Trophoblast cell (in vitro differentiated cells and primary cell): ENCODE data around the gene MAN1C1.
A peak's percentile ranks its signal among the peaks of the same experiment; 100 is the strongest.

Source experiments
- DNase-seq, 2 donors: peaks; one replicate each; pipeline ENCODE4 v3.0.0-alpha.2; 2016
- H2AFZ ChIP-seq: 2 replicates; pipeline ENCODE4 v1.6.1; 2013; ENCODE audit warnings: low read length, moderate library complexity, mild to moderate bottlenecking; ENCODE audit not compliant: insufficient read depth, poor library complexity
- H2AK5ac ChIP-seq: 2 replicates; pipeline ENCODE4 v1.6.1; 2013; ENCODE audit warnings: mild to moderate bottlenecking, low read length
- H2BK120ac ChIP-seq: 2 replicates; pipeline ENCODE4 v1.6.1; 2013; ENCODE audit warnings: low read length, mild to moderate bottlenecking, moderate library complexity; ENCODE audit not compliant: insufficient read depth, poor library complexity
- H2BK12ac ChIP-seq: 2 replicates; pipeline ENCODE4 v1.6.1; 2013; ENCODE audit warnings: mild to moderate bottlenecking, low read length, moderate library complexity
- H2BK5ac ChIP-seq: 2 replicates; pipeline ENCODE4 v1.6.1; 2013; ENCODE audit warnings: low read length, low read depth, moderate library complexity, mild to moderate bottlenecking; ENCODE audit not compliant: poor library complexity
- H3K14ac ChIP-seq: 2 replicates; pipeline ENCODE4 v1.6.1; 2013; ENCODE audit warnings: mild to moderate bottlenecking, low read length
- H3K18ac ChIP-seq: 2 replicates; pipeline ENCODE4 v1.6.1; 2013; ENCODE audit warnings: mild to moderate bottlenecking, low read length
- H3K23ac ChIP-seq: 2 replicates; pipeline ENCODE4 v1.6.1; 2013; ENCODE audit warnings: low read length
- H3K27ac ChIP-seq: 2 replicates; pipeline ENCODE4 v1.5.1; 2013; ENCODE audit warnings: low read depth, mild to moderate bottlenecking, inconsistent platforms, low read length, moderate library complexity
- H3K27me3 ChIP-seq: 2 replicates; pipeline ENCODE4 v1.6.1; 2013; ENCODE audit warnings: inconsistent platforms, mild to moderate bottlenecking, low read length, moderate library complexity; ENCODE audit not compliant: insufficient read depth
- H3K36me3 ChIP-seq, 2 experiments: 1 replicate in 1 of 2; 2 replicates in 1 of 2; pipeline ENCODE4 v1.6.1; 2013; ENCODE audit warnings: low read length in 2 of 2, mild to moderate bottlenecking in 2 of 2, moderate library complexity in 1 of 2; ENCODE audit not compliant: insufficient read depth in 2 of 2, control insufficient read depth in 1 of 2
- H3K4ac ChIP-seq: 2 replicates; pipeline ENCODE4 v1.6.1; 2013; ENCODE audit warnings: low read depth, mild to moderate bottlenecking, low read length, moderate library complexity
- H3K4me1 ChIP-seq, 2 experiments: 1 replicate in 1 of 2; 2 replicates in 1 of 2; pipeline ENCODE4 v1.6.1; 2013; ENCODE audit warnings: low read length in 2 of 2, mild to moderate bottlenecking in 2 of 2, moderate library complexity in 1 of 2; ENCODE audit not compliant: insufficient read depth in 2 of 2, control insufficient read depth in 1 of 2
- H3K4me2 ChIP-seq: 2 replicates; pipeline ENCODE4 v1.6.1; 2013; ENCODE audit warnings: inconsistent platforms, mild to moderate bottlenecking, low read length, moderate library complexity
- H3K4me3 ChIP-seq: 2 replicates; pipeline ENCODE4 v1.5.1; 2013; ENCODE audit warnings: mild to moderate bottlenecking, low read depth, low read length, inconsistent platforms
- H3K79me1 ChIP-seq: one replicate; pipeline ENCODE4 v1.6.1; 2013; ENCODE audit warnings: low read length
- H3K79me2 ChIP-seq: 2 replicates; pipeline ENCODE4 v1.6.1; 2013; ENCODE audit warnings: low read length, mild to moderate bottlenecking; ENCODE audit not compliant: control insufficient read depth, insufficient read depth, poor library complexity
- H3K9ac ChIP-seq: 2 replicates; pipeline ENCODE4 v1.6.1; 2013; ENCODE audit warnings: mild to moderate bottlenecking, low read length
- H3K9me3 ChIP-seq: 2 replicates; pipeline ENCODE4 v1.6.1; 2013; ENCODE audit warnings: low read depth, mild to moderate bottlenecking, control low read depth, inconsistent platforms, low read length; ENCODE audit not compliant: insufficient read depth
- H4K12ac ChIP-seq: 2 replicates; pipeline ENCODE4 v1.6.1; 2013; ENCODE audit warnings: low read depth, mild to moderate bottlenecking, low read length, moderate library complexity
- H4K8ac ChIP-seq: 2 replicates; pipeline ENCODE4 v1.6.1; 2013; ENCODE audit warnings: low read depth, mild to moderate bottlenecking, low read length, moderate library complexity
- H4K91ac ChIP-seq: one replicate; pipeline ENCODE4 v1.6.1; 2013; ENCODE audit warnings: low read depth, mild to moderate bottlenecking, low read length, moderate library complexity
- WGBS: extraction: QIAGEN DNeasy Blood & Tissue Kit; methylation state at CpG from one replicate; pipeline ENCODE4 v1.1.7; 2013; ENCODE audit warnings: missing lambda C conversion rate; ENCODE audit not compliant: insufficient read length, insufficient coverage; ENCODE audit errors: extremely low coverage; 5-methylcytosine and 5-hydroxymethylcytosine counted together

MAN1C1 gene

DNA sequence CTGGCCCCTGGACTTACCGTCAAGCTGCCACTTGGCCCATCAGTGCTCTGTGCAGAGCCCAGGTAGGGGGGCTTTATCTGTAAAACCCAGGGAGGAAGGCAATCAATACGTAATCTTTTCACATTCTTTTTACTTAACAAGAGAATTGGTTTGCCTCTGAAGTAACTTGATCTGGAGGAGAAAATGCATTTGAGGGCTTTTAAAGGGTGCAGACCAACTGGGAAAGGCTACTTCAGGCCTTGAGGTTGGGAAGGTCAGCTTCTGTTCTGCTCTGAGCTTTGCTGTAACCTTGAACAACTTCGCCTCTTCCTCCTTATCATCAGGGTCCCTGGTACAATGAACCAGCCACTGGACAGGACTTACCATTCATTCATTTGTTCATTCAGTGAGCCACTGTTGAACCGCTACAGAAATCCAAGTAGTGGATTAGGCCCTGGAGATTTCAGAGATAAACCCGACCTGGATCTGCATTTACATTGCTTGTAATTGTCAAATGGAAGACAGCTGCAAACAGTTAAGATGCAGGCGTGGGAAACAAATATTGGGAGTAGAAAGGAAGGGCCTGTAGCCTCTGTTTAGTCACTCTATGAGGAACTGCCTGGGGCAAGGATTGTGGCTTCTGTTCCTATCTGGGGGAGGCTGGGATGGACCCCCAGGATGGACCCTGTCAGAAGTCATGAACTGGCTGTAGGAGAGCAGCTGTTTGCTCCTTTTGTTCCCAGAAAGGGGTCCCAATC is 90.9 kb downstream of the MAN1C1 start:
- Histone ChIP-seq H3K14ac (no peak overlapping the region), H2BK12ac (peak overlapping the region; percentile 2), H3K79me1 (no peaks in the 10 kb centered on the region), H3K27me3 (no peaks in the 10 kb centered on the region), H3K27ac (no peak overlapping the region), H4K12ac (no peak overlapping the region), H2AK5ac (no peak overlapping the region), H3K9me3 (no peaks in the 10 kb centered on the region), H3K23ac (no peak overlapping the region), H2BK120ac (no peak overlapping the region), H2BK5ac (no peak overlapping the region), H3K79me2 (no peaks in the 10 kb centered on the region), H3K4me1 (peaks cover 8 to 21% of the 10 kb centered on the region in 2 experiments), H2AFZ (no peak overlapping the region), H3K4me3 (no peak overlapping the region), H4K8ac (no peak overlapping the region), H3K4me2 (no peak overlapping the region), H3K4ac (no peak overlapping the region), H3K9ac (no peak overlapping the region), H4K91ac (no peak overlapping the region), H3K36me3 (no peaks in the 10 kb centered on the region), H3K18ac (no peak overlapping the region)
- no CpG with 5 or more reads among the region's 6 CpGs for WGBS
- no peak for DNase-seq

DNA sequence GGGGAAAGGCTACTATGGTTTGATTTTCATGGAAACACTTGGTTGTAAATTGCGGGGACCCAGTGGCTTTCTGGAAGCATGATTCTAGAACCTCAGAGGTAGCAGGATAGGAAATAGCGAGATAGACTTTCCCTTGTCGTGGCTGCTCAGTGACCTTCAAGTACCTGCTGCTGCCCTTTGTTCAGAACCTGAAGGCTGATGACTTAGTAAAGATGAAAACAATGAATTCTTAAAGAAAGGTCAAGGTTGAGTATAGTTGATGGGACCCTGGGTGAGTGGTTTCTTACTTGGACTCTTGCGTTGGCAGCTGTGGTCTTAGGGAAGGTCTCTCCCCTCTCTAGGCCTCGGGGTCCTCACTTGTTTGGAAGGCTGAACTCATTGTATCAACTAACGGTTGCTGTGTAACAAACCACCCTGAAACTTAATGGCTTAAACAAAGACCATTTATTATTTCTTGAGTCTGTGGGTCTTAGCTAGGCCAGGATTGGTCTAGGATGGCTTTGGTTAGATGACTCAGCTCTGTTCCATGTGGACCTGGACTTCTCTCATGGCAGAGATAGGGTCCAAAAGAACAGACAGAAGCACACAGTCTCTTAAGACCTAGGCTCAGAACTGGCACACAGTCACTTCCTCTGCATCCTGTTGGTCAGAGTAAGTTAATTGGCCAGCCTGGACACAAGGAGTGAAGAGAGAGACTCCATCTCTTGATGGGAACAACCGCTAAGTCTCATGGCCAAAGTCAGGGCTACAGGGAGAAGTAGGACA is 94.2 kb downstream of the MAN1C1 start:
- no peak overlapping the region for H2BK5ac ChIP-seq
- H2AK5ac ChIP-seq, result no peak overlapping the region
- no peak overlapping the region for H3K18ac ChIP-seq
- H3K9me3 ChIP-seq, result no peaks in the 10 kb centered on the region
- H3K14ac ChIP-seq, result no peak overlapping the region
- no peak overlapping the region for H2AFZ ChIP-seq
- H2BK12ac ChIP-seq, result no peak overlapping the region
- DNase-seq, result no peak
- no peak overlapping the region for H3K4me3 ChIP-seq
- H3K4ac ChIP-seq, result no peak overlapping the region
- no peaks in the 10 kb centered on the region for H3K79me1 ChIP-seq
- H4K12ac ChIP-seq, result no peak overlapping the region
- H3K27me3 ChIP-seq, result no peaks in the 10 kb centered on the region
- no peak overlapping the region for H3K4me2 ChIP-seq
- no peaks in the 10 kb centered on the region for H3K79me2 ChIP-seq
- H3K27ac ChIP-seq, result no peak overlapping the region
- peaks cover 8 to 17% of the 10 kb centered on the region in 2 experiments for H3K4me1 ChIP-seq
- WGBS, result no CpG with 5 or more reads among the region's 7 CpGs
- H3K23ac ChIP-seq, result no peak overlapping the region
- H4K8ac ChIP-seq, result no peak overlapping the region
- no peak overlapping the region for H4K91ac ChIP-seq
- H2BK120ac ChIP-seq, result no peak overlapping the region
- H3K36me3 ChIP-seq, result no peaks in the 10 kb centered on the region
- no peak overlapping the region for H3K9ac ChIP-seq

DNA sequence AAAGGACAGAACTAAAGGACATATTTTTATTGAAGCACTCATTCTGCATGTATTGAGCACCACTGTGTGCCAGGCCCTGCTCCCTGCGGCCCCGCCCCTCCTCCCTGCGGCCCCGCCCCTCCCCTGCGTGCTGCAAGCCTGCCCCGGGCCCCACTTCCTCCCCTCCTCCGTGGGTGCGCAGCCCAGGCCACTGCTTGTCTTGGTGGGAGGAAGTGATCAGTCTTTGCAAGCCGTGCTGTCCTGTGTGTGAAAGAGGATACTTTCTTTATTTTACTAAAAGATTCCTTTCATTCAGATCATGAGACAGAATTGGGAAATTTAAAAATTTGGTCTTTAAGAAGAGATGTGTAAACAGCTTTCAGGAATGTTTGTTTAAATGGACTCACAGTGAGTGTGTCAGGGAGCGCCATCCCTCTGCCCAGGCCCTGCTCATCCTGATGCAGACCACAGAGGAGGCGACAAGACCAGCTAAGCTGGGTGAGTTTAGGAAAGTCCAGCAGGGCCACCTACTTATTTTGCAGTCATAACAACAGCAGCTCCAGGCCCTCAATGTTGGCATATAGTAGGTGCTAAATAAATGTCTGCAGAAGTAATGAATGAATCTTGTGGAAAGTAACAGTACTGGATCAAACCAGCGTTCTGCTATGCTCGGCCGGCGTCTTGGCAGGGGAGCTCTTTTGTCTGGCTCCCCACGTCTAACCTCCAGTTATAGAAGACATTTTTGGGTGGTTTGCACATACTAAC is 95.1 kb downstream of the MAN1C1 start:
- no peak overlapping the region for H3K4ac ChIP-seq
- no peak overlapping the region for H2AFZ ChIP-seq
- no peaks in the 10 kb centered on the region for H3K9me3 ChIP-seq
- H3K79me1 ChIP-seq, result no peaks in the 10 kb centered on the region
- H4K8ac ChIP-seq, result no peak overlapping the region
- H3K79me2 ChIP-seq, result no peaks in the 10 kb centered on the region
- no peaks in the 10 kb centered on the region for H3K27me3 ChIP-seq
- H2BK5ac ChIP-seq, result no peak overlapping the region
- H3K36me3 ChIP-seq, result no peaks in the 10 kb centered on the region
- H2BK120ac ChIP-seq, result no peak overlapping the region
- H4K12ac ChIP-seq, result no peak overlapping the region
- H3K4me1 ChIP-seq, result peaks cover 8 to 17% of the 10 kb centered on the region in 2 experiments
- H3K4me3 ChIP-seq, result no peak overlapping the region
- DNase-seq, result no peak
- H2AK5ac ChIP-seq, result no peak overlapping the region
- no peak overlapping the region for H3K23ac ChIP-seq
- no peak overlapping the region for H3K9ac ChIP-seq
- H3K27ac ChIP-seq, result no peak overlapping the region
- WGBS, result no CpG with 5 or more reads among the region's 16 CpGs
- H3K14ac ChIP-seq, result no peak overlapping the region
- no peak overlapping the region for H3K4me2 ChIP-seq
- H3K18ac ChIP-seq, result no peak overlapping the region
- H2BK12ac ChIP-seq, result no peak overlapping the region
- no peak overlapping the region for H4K91ac ChIP-seq

- H3K27ac ChIP-seq, result no peak overlapping the region
- H3K4me3 ChIP-seq, result no peak overlapping the region
- peaks cover 8 to 17% of the 10 kb centered on the region in 2 experiments for H3K4me1 ChIP-seq
- no peak overlapping the region for H4K12ac ChIP-seq
- DNase-seq, result no peak
- WGBS, result no CpG with 5 or more reads among the region's 8 CpGs
- H3K36me3 ChIP-seq, result no peaks in the 10 kb centered on the region
- H3K4ac ChIP-seq, result no peak overlapping the region
- no peaks in the 10 kb centered on the region for H3K27me3 ChIP-seq
- H3K14ac ChIP-seq, result no peak overlapping the region
- no peak overlapping the region for H4K8ac ChIP-seq
- no peaks in the 10 kb centered on the region for H3K9me3 ChIP-seq
- no peak overlapping the region for H2BK5ac ChIP-seq
- H3K79me1 ChIP-seq, result no peaks in the 10 kb centered on the region
- no peak overlapping the region for H2AFZ ChIP-seq
- H3K4me2 ChIP-seq, result no peak overlapping the region
- no peak overlapping the region for H4K91ac ChIP-seq
- no peak overlapping the region for H3K9ac ChIP-seq
- no peak overlapping the region for H2AK5ac ChIP-seq
- H2BK12ac ChIP-seq, result no peak overlapping the region
- no peak overlapping the region for H2BK120ac ChIP-seq
- no peak overlapping the region for H3K18ac ChIP-seq
- no peaks in the 10 kb centered on the region for H3K79me2 ChIP-seq
- no peak overlapping the region for H3K23ac ChIP-seq
Measured at GRCh38 chr1:25712299-25712970, 95.8 kb downstream of the MAN1C1 start.
